Kidney epithelial cell (primary cell): ENCODE data around the gene AMIGO3. TPM values are rescaled to one million over a fixed set of nuclear protein-coding genes. Genes with fewer than 3 reads are reported as not detected.
A peak's percentile ranks its signal among the peaks of the same experiment; 100 is the strongest.

Experiments used
- DNase-seq: peaks from one replicate; pipeline ENCODE4 v3.0.0-alpha.2; 2010; ENCODE audit warnings: low read depth
- H3K27me3 ChIP-seq: 2 replicates; pipeline ENCODE4 v1.6.0; 2011; ENCODE audit warnings: low read length; ENCODE audit not compliant: control insufficient read depth, insufficient read depth
- H3K36me3 ChIP-seq: 2 replicates; pipeline ENCODE4 v1.5.1; 2011; ENCODE audit warnings: low read length; ENCODE audit not compliant: control insufficient read depth, insufficient read depth
- H3K4me3 ChIP-seq: 2 replicates; pipeline ENCODE4 v1.5.1; 2011; ENCODE audit warnings: low read depth, mild to moderate bottlenecking, control low read depth, low read length
- CTCF ChIP-seq: IDR thresholded peaks from 2 replicates; pipeline ENCODE4 v1.5.1; 2011; ENCODE audit warnings: mild to moderate bottlenecking, moderate library complexity, low read length, control low read depth, inconsistent platforms; ENCODE audit not compliant: insufficient read depth, poor library complexity, severe bottlenecking
- total RNA-seq: library from RNA; depleted of rRNA; stranded (reverse); fragments of >200 nt; gene quantifications from 2 replicates; pipeline ENCODE4 v1.2.3, GENCODE V29; 2015

AMIGO3 gene
- total RNA-seq, 1 donor from 2014 or later, result not detected

GRCh38 chr3:49668861-49669260 lies 50.6 kb downstream of the AMIGO3 start:
- no peak for TF ChIP-seq CTCF
- no peak overlapping the region for H3K4me3 ChIP-seq
- H3K36me3 ChIP-seq, result no peaks in the 10 kb centered on the region
- peak; percentile 41 for DNase-seq
- no peaks in the 10 kb centered on the region for H3K27me3 ChIP-seq

- H3K36me3 ChIP-seq, result no peaks in the 10 kb centered on the region
- DNase-seq, result no peak
- peak; percentile 5 for TF ChIP-seq CTCF
- no peaks in the 10 kb centered on the region for H3K27me3 ChIP-seq
- no peak overlapping the region for H3K4me3 ChIP-seq
These were observed 51.1 kb downstream of the AMIGO3 start for GRCh38 chr3:49668414-49668797.

- TF ChIP-seq CTCF, result no peak
- Histone ChIP-seq H3K36me3 (no peaks in the 10 kb centered on the region), H3K27me3 (no peaks in the 10 kb centered on the region), H3K4me3 (no peak overlapping the region)
- no peak for DNase-seq
These were observed 51.6 kb downstream of the AMIGO3 start for GRCh38 chr3:49667701-49668413.

Other genes with a start within 250 kb of the AMIGO3 start
- 59.7 and 60.0 TPM in 2 replicates for gene DAG1, start 249.4 kb downstream of the AMIGO3 start, total RNA-seq
- 0.92 and 2.7 TPM in 2 replicates for gene BSN, start 165.2 kb downstream of the AMIGO3 start, total RNA-seq
- 141 and 146 TPM in 2 replicates for gene APEH, start 45.3 kb downstream of the AMIGO3 start, total RNA-seq
- gene MST1, start 30.2 kb downstream of the AMIGO3 start, total RNA-seq, result 12.4 and 21.6 TPM in 2 replicates
- gene RNF123, start 30.1 kb downstream of the AMIGO3 start, total RNA-seq, result 30.0 and 30.8 TPM in 2 replicates
- gene GMPPB, start 4.3 kb upstream of the AMIGO3 start, total RNA-seq, result 44.0 and 53.2 TPM in 2 replicates
- 37.7 and 39.8 TPM in 2 replicates for gene IP6K1, start 66.9 kb upstream of the AMIGO3 start, total RNA-seq
- not detected in 2 replicates for gene CDHR4, start 80.2 kb upstream of the AMIGO3 start, total RNA-seq
- gene INKA1, start 83.6 kb upstream of the AMIGO3 start, total RNA-seq, result not detected in 2 replicates
- 6.3 and 11.8 TPM in 2 replicates for gene UBA7, start 94.3 kb upstream of the AMIGO3 start, total RNA-seq
- 4.2 and 5.4 TPM in 2 replicates for gene TRAIP, start 136.9 kb upstream of the AMIGO3 start, total RNA-seq
- gene CAMKV, start 150.2 kb upstream of the AMIGO3 start, total RNA-seq, result not detected in 2 replicates
- 6.5 and 8.2 TPM in 2 replicates for gene MST1R, start 184.2 kb upstream of the AMIGO3 start, total RNA-seq
- gene MON1A, start 210.1 kb upstream of the AMIGO3 start, total RNA-seq, result 18.1 and 19.1 TPM in 2 replicates
- 35.9 and 41.5 TPM in 2 replicates for gene RBM6, start 220.5 kb upstream of the AMIGO3 start, total RNA-seq